HFFc6 (cell line): Measurements from ENCODE around the gene LTB4R. TPM values are rescaled to one million over a fixed set of nuclear protein-coding genes. Genes with fewer than 3 reads are reported as not detected.

ENCODE experiments used
- DNase-seq: peaks from one replicate; pipeline ENCODE4 v3.0.0-alpha.2; 2018
- H3K27ac Mint-ChIP-seq: 2 replicates; pipeline ENCODE4 v1.8.0; 2020; ENCODE audit warnings: mild to moderate bottlenecking, mixed read lengths
- H3K27me3 Mint-ChIP-seq: 2 replicates; pipeline ENCODE4 v1.8.0; 2021; ENCODE audit warnings: mild to moderate bottlenecking, moderate library complexity, mixed read lengths; ENCODE audit not compliant: insufficient read depth
- H3K36me3 Mint-ChIP-seq: 2 replicates; pipeline ENCODE4 v1.8.0; 2021; ENCODE audit warnings: low read depth, mixed read lengths
- H3K4me1 Mint-ChIP-seq: 2 replicates; pipeline ENCODE4 v1.8.0; 2020; ENCODE audit warnings: low read depth, mixed read lengths
- H3K4me3 Mint-ChIP-seq: 2 replicates; pipeline ENCODE4 v1.8.0; 2020; ENCODE audit warnings: mild to moderate bottlenecking, moderate library complexity, mixed read lengths
- H3K9me3 Mint-ChIP-seq: 2 replicates; pipeline ENCODE4 v1.8.0; 2020; ENCODE audit warnings: mild to moderate bottlenecking, mixed read lengths
- total RNA-seq, 6 experiments: library from RNA; stranded (reverse); fragmentation: NEBNext Ultra II Directional; extraction: Animal tissue kit (Norgen Biotek cat#: 25700); gene quantifications; 2 replicates in 1 of 6; 3 replicates in 5 of 6; pipeline ENCODE4 v1.2.3, GENCODE V29; 2021
- TF ChIP-seq, protein P1 (sequence below): fragments of 200-600 bp; sonication (generic); IDR thresholded peaks from 2 replicates; pipeline ENCODE4 v1.5.0; 2021; ENCODE audit warnings: antibody characterized with exemption, mild to moderate bottlenecking

The LTB4R gene
- total RNA-seq, 6 experiments from 2014 or later: 1.5 to 2.9 (median 1.9) TPM

DNA sequence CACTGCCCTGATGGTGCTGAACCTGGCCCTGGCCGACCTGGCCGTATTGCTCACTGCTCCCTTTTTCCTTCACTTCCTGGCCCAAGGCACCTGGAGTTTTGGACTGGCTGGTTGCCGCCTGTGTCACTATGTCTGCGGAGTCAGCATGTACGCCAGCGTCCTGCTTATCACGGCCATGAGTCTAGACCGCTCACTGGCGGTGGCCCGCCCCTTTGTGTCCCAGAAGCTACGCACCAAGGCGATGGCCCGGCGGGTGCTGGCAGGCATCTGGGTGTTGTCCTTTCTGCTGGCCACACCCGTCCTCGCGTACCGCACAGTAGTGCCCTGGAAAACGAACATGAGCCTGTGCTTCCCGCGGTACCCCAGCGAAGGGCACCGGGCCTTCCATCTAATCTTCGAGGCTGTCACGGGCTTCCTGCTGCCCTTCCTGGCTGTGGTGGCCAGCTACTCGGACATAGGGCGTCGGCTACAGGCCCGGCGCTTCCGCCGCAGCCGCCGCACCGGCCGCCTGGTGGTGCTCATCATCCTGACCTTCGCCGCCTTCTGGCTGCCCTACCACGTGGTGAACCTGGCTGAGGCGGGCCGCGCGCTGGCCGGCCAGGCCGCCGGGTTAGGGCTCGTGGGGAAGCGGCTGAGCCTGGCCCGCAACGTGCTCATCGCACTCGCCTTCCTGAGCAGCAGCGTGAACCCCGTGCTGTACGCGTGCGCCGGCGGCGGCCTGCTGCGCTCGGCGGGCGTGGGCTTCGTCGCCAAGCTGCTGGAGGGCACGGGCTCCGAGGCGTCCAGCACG, 4.7 kb downstream of the LTB4R start:
- TF ChIP-seq, protein P1, sequence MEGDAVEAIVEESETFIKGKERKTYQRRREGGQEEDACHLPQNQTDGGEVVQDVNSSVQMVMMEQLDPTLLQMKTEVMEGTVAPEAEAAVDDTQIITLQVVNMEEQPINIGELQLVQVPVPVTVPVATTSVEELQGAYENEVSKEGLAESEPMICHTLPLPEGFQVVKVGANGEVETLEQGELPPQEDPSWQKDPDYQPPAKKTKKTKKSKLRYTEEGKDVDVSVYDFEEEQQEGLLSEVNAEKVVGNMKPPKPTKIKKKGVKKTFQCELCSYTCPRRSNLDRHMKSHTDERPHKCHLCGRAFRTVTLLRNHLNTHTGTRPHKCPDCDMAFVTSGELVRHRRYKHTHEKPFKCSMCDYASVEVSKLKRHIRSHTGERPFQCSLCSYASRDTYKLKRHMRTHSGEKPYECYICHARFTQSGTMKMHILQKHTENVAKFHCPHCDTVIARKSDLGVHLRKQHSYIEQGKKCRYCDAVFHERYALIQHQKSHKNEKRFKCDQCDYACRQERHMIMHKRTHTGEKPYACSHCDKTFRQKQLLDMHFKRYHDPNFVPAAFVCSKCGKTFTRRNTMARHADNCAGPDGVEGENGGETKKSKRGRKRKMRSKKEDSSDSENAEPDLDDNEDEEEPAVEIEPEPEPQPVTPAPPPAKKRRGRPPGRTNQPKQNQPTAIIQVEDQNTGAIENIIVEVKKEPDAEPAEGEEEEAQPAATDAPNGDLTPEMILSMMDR: no peak
- no peaks in the 10 kb centered on the region for H3K36me3 Mint-ChIP-seq
- no peaks in the 10 kb centered on the region for H3K9me3 Mint-ChIP-seq
- no peak for DNase-seq
- peaks cover 15% of the 10 kb centered on the region for H3K4me1 Mint-ChIP-seq
- no peak overlapping the region for H3K27ac Mint-ChIP-seq
- peaks cover 26% of the 10 kb centered on the region for H3K27me3 Mint-ChIP-seq
- H3K4me3 Mint-ChIP-seq: no peak overlapping the region

DNA sequence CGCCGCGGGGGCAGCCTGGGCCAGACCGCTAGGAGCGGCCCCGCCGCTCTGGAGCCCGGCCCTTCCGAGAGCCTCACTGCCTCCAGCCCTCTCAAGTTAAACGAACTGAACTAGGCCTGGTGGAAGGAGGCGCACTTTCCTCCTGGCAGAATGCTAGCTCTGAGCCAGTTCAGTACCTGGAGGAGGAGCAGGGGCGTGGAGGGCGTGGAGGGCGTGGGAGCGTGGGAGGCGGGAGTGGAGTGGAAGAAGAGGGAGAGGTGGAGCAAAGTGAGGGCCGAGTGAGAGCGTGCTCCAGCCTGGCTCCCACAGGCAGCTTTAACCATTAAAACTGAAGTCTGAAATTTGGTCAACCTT, 5.3 kb downstream of the LTB4R start:
- no peaks in the 10 kb centered on the region for H3K36me3 Mint-ChIP-seq
- peaks cover 15% of the 10 kb centered on the region for H3K4me1 Mint-ChIP-seq
- H3K27ac Mint-ChIP-seq: no peak overlapping the region
- peaks cover 26% of the 10 kb centered on the region for H3K27me3 Mint-ChIP-seq
- H3K9me3 Mint-ChIP-seq: no peaks in the 10 kb centered on the region
- TF ChIP-seq, protein P1: no peak
- no peak for DNase-seq
- H3K4me3 Mint-ChIP-seq: no peak overlapping the region

DNA sequence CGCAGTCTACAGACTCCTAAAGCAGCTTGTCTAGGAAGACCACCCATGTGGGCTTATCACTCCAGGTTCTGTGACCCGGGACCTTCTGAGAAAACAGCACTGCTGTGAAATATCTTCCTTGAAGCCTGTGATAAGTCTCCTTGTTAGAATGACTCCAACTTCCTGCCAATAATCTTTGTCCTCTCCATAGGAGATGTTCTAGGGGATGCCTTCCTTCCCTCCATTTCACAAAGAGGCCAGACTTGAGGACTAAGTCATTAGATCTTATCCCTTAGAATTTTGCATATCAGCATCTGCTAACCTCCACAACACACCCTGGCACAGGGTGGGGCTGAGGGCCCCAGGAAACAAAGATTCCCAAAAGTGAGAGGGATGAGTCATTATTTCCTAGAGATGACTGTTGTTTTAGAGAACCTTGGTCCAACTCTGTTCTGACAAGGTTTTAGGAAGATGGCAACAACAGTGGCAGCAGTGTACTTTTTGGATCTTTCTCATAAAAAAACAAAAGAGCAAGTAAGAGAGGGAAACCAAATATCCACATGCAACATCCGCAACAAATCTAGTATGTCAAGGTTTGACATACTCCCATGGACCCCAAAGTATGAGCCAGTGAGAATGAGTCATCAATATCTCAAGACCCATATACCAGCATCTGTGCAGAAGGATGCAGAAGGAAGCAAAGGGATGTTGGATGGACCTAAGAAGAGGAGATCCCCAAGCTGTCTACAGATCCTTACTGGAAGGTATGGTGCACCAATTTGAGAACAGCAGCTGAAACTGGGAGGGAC, 6.0 kb downstream of the LTB4R start:
- Mint-ChIP-seq H3K27ac (peak overlapping the region; percentile 67), H3K4me1 (peaks cover 15% of the 10 kb centered on the region), H3K4me3 (no peak overlapping the region), H3K9me3 (no peaks in the 10 kb centered on the region), H3K36me3 (no peaks in the 10 kb centered on the region), H3K27me3 (peaks cover 26% of the 10 kb centered on the region)
- DNase-seq: peak; percentile 45
- TF ChIP-seq, protein P1: no peak

DNA sequence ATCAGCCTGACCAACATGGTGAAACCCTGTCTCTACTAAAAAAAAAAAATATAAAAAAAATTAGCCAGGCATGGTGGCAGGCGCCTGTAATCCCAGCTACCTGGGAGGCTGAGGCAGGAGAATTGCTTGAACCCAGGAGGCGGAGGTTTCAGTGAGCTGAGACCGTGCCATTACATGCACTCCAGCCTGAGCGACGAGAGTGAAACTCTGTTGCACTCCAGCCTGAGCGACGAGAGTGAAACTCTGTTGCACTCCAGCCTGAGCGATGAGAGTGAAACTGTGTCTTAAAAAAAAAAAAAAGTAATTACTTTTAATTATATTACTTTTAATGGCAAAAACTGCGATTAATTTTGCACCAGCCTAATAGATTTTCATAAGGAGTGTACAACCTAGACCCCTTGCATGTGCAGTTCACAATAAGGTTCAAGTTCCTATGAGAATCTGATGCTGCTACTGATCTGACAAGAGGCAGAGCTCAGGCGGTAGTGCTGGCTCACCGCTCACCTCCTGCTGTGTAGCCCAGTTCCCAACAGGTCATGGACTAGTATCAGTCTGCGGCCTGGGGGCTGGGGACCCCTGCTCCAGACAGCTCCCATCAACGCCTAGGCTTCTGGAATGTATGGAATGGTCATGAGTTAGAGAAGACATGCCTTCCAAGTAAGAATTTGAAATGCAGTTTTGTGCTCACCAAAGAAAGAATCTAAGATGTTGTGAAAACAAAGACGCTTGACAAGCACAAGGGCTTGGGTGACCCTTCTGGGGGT, 10.1 kb downstream of the LTB4R start:
- peaks cover 24% of the 10 kb centered on the region for H3K27me3 Mint-ChIP-seq
- no peaks in the 10 kb centered on the region for H3K9me3 Mint-ChIP-seq
- H3K4me3 Mint-ChIP-seq: no peak overlapping the region
- TF ChIP-seq, protein P1: no peak
- peaks cover 20% of the 10 kb centered on the region for H3K4me1 Mint-ChIP-seq
- H3K27ac Mint-ChIP-seq: no peak overlapping the region
- H3K36me3 Mint-ChIP-seq: no peaks in the 10 kb centered on the region
- DNase-seq: no peak

DNA sequence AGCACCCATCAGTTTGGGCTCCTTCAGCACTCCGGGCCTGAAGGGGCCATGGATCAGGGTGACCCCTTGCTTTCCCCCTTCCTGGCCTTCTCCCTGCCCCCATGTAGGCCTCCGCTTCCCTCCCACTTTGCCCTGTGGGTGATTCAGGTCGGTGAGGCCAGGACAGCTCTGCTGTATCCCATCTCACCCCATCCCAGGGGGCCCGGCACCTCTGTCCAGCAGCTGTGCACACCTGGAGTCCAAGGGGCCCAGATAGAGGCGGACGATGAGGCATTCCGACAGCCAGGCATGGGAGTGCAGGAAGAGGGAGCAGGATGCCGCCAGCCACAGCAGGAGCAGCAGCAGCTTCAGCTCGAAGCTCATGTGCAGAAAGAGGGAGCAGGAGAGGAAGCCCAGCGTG, 11.4 kb downstream of the LTB4R start:
- Mint-ChIP-seq H3K4me1 (peaks cover 9% of the 10 kb centered on the region), H3K4me3 (no peak overlapping the region), H3K27ac (no peak overlapping the region), H3K9me3 (no peaks in the 10 kb centered on the region), H3K36me3 (no peaks in the 10 kb centered on the region), H3K27me3 (peaks cover 26% of the 10 kb centered on the region)
- TF ChIP-seq, protein P1: no peak
- DNase-seq: no peak
